ENCODE measurements around the gene OLA1.

Gene OLA1

DNA sequence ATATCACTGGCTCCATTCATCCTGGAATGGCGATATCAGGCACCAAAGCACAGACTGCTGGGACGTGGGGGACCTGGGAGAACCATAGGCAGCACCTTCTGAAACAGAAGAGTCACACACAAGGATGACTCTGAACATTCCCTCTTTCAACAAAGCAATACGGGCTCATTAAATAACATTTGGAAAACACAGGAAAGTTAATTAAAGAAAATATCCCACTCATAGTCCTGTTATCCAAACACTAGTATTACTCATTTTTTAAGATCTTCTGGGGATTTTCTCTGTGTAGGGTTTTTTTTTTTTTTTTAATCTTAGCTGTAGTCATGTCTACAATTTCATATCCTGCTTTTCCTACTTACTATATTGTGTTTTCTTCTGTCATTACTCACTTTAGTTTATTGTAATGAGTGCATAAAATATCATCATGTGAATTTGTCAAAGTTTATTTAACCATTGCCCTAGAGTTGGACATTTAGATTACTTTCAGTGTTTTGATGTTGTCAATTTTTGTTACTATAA is 213.2 kb downstream of the OLA1 start:
- no peak for DNase-seq (ENCODE audit: low spot score)

DNA sequence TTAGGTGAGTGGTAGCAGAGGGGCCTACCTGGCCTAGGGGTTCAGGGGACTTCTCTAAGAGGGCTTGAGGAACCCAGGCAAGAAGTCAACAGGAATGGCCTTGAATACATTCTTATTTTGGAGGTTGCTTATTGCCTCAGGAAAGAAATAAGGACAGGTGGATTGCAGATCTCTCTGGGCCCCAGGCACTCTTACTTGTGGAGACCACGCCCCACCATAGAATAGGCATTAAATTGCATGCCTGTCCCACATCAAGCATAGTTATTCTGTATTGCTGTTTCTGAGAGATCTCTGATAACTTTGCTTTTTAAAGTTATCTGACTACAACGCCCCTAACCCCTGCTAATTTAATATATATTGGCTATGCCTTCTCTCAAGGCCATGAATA is 215.2 kb downstream of the OLA1 start:
- DNase-seq (ENCODE audit: low spot score) = no peak

DNA sequence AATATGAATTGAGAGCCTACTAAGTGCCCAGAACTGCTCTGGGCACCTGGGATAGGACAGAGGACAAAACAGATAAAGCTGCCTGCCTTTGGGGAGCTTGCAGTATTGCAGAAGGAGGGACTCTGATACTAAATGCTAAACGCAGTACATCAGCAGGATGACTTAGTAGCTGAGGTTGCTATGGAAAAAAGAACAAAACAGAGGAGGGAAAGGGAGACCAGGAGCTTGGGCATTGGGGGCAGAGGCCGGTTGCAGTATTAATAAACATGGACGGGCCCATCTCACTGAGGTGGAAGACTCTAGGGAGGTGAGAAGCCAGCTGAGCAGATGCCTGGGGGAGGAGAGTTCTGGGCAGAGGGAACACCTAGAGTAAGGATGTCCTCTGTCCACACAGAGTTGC is 217.1 kb downstream of the OLA1 start:
- no peak for DNase-seq (ENCODE audit: low spot score)

DNA sequence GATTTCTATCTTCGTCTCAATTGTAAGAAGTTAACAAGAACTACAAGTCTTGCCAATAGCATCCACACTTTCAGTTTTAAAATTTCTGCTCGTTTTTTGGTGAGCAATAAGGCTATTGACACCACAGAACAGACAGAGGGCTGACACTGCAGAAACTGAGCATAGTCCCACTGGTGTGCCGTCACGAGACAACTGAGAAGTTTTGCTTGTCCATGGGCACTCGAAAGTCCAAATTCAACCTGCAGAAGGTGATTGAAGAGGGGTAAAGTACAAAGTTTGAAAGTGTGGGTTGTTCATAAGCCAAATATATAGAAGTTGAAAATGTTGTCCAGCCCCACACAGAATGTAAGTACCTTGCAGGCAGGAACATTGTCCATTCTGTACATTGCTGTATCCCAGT is 219.4 kb downstream of the OLA1 start:
- no peak for DNase-seq (ENCODE audit: low spot score)

DNA sequence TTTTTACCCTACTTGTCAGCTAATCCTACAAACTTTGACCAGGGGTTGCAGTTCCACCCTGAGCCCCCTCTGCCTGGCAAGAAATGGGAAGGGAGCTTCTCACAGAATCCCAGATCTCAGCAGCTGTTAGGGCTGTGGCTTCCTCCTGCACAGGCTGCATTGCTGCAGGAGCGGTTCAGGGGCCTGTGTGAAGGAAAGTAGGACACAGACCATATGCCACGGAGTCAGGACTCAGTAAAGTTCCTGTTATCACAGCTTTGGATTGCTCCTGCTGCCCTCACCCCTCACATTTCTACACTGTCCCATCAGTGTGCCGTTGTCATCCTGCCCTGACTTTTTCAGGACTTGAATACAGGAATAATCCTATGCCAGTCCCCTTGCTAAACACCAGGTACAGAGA is 220.4 kb downstream of the OLA1 start:
- no peak for DNase-seq (ENCODE audit: low spot score)

DNA sequence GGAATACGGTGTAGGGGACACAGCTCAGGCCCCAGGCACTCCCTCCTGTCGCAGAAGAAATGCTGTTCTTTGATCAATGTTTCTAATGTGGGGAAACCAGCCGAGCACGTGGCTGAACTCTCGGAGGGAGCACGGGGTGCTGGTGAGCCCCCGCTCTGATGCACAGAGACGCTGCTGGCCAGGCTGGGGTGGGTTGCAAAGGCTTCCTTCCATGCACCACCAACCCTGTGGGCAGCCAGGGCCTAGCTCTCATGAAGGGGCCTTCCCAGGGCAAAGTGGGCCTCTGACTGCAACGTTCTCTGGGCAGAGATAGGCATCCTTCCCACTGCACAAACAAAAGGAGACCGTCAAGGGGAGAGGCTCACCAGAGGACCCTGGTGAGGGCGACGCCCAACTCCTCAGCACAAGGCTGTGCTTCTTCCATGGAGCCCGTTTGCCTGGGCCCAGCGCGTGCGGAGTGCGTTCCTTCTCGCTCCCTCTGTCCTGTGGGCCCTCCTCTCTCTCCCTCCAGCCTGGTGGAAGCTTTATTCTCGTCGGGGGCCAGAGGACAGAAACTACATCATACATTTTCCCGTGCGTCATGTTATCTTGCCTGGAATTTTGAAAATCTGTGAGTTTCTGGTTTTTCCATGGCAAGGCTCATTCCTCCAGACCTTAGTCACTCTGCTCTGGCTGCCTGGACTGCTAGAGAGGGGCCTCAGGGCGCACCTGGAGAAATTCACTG is 222.0 kb downstream of the OLA1 start:
- DNase-seq (ENCODE audit: low spot score) = no peak

DNA sequence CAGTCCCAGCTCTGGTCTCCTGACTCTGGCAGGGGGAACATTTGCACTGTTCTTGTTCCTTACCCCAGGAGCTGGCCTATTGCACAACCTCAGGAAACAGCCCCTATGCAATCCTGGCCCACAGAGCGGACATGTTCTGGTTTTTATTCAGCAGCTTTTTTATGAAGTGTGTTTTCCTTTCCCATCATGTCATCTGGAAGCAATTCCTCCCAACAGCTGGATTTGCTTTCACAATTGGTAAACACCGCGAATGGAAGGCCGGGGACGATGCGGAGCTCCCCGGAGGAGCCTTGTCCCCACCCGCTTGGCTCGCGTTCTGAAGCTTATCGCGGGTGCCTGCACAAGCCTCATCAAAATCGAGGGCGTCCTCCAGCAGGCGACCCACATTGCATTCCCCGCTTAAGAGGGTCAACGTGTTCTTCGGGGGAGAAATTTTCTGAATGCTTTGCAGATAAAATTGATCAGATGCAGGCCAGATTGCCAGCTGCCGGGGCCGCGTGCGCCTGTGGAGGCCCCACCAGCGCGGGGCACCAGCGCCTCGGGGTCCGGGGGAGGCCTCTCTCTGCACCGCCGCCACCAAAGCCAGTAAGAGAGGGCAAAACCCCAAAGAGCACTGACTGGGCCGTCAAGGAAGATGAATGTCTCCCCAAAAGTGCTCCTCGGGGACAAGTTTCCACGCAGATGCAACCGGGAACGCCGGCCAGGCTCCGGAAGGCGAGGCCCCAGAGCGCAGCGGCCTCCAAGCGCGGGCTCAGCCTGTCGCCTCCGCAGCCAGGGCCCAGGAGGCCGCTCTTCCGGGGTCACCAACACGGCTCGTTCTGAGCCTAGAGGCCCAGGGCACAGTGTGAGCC is 222.8 kb downstream of the OLA1 start:
- DNase-seq (ENCODE audit: low spot score) = no peak

DNA sequence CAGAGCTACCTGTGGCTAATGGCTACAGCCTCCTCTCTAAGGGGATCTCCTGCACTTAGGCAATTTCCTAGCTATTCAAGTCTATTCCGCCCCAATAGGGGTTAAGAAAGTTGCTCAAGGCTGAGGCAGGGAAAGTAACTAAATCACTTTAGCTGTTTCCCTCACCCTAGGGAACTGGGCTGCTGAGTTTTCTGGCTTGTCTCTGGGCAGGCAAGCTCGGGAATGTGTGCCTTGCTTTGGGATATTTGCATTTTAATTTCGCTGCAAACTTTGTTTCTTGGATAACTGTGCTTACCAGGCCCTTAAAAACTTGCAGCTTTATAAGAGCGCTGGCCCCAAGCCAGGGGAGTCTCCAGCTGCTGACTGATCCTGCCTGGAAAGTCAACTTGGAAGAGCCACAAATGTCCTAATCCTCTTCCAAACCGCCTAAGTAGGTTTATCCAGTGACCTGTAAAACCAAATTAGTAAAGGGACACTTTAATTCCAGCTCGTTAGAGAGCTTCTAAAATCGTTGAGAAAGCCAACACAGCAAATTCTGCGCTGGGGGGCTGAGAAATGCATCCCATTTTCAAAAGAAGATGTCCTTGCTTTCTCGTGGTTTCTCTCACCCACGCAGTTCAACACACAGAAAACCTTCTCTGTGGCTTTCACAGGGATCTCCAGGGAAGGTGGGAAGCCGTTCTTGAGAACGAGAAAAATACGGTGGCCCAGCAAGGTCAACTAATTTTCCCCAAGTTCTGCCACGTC is 223.6 kb downstream of the OLA1 start:
- no peak for DNase-seq (ENCODE audit: low spot score)

DNA sequence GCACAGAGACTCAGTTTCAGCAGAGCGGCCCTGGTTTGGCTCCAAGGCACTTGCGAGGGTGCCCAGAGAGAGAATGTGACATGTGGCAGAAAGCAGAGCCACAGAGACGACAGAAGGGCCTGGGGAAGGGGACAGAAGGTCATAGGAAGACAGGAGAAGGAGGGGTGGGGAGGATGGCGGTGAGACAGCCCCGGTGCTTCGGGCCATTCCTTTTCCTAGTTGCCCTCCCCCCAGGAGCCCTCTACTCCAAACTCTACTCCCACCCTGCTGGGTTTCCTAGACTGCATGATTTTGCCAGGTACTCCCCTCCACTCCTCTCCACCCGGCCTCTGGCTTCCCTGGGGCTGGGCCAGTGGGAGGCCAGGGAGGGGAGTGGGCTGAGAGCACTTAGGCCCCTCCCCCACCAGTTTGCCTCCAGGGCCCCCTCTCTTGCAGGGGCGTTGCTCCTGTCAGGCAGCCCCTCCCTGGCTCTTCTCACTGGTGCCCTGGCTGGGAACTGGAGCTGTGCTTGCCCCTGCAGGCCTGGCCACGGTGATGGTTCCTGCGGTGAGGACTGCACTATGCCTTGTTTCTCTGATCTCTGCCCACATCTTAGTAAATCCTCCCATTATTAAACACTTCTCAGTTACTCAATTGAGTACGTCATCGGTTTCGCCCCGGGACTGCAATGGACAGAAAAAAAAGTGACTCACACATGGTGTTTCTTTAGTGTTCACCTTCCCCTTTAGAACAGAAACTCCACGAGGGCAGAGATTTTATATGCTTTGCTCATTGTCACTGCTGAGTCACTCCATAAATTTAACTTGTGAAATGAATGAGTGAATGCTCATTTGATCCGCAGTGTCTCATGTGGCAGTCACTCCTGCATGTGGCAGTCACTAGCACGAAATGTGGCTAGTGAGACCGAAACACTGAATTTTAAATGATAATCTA is 224.5 kb downstream of the OLA1 start:
- DNase-seq (ENCODE audit: low spot score) = peak; percentile 19

Measured in CD4-positive, alpha-beta T cell treated with Interleukin-2 at 100 ng/mL for 4 hours (primary cell).